Activated naive CD8-positive, alpha-beta T cell treated with anti-CD3 and anti-CD28 coated beads, Interleukin-2, amount 10 ng/mL, durations not matched to agents 7 days and 5 days (primary cell): ENCODE results near the gene SULT4A1. TPM values are rescaled to one million over a fixed set of nuclear protein-coding genes. Genes with fewer than 3 reads are reported as not detected.

Experiments
- ATAC-seq: fragments of 150-1000 bp; cut with Tn5 transposase; one replicate; pipeline ENCODE4 v1.10.0; 2021; ENCODE audit warnings: low read depth, moderate library complexity
- POLR2A ChIA-PET: fragments of 350-600 bp; sonication (Branson Sonifier 250); formaldehyde crosslinking; loops from one replicate; lab custom pipeline; 2021; ENCODE audit warnings: antibody characterized with exemption; lab: Charles Lee
- DNase-seq: peaks from one replicate; pipeline ENCODE4 v3.0.0; 2021
- H3K27ac Mint-ChIP-seq: one replicate; pipeline ENCODE4 v1.8.0; 2022; ENCODE audit warnings: mild to moderate bottlenecking, mixed read lengths
- H3K27me3 Mint-ChIP-seq: one replicate; pipeline ENCODE4 v1.8.0; 2022; ENCODE audit warnings: mild to moderate bottlenecking, moderate library complexity, mixed read lengths
- H3K36me3 Mint-ChIP-seq: one replicate; pipeline ENCODE4 v1.8.0; 2021; ENCODE audit warnings: mild to moderate bottlenecking, mixed read lengths
- H3K4me1 Mint-ChIP-seq: one replicate; pipeline ENCODE4 v1.8.0; 2021; ENCODE audit warnings: mixed read lengths
- H3K4me3 Mint-ChIP-seq: one replicate; pipeline ENCODE4 v1.8.0; 2022; ENCODE audit warnings: mild to moderate bottlenecking, moderate library complexity, mixed read lengths
- H3K9me3 Mint-ChIP-seq: one replicate; pipeline ENCODE4 v1.8.0; 2021; ENCODE audit warnings: mixed read lengths
- total RNA-seq, 2 experiments: library from RNA; stranded (reverse); gene quantifications; one replicate each; pipeline ENCODE4 v1.2.3, GENCODE V29; 2021

Gene SULT4A1
- total RNA-seq, 2 experiments from 2014 or later, result not detected

DNA sequence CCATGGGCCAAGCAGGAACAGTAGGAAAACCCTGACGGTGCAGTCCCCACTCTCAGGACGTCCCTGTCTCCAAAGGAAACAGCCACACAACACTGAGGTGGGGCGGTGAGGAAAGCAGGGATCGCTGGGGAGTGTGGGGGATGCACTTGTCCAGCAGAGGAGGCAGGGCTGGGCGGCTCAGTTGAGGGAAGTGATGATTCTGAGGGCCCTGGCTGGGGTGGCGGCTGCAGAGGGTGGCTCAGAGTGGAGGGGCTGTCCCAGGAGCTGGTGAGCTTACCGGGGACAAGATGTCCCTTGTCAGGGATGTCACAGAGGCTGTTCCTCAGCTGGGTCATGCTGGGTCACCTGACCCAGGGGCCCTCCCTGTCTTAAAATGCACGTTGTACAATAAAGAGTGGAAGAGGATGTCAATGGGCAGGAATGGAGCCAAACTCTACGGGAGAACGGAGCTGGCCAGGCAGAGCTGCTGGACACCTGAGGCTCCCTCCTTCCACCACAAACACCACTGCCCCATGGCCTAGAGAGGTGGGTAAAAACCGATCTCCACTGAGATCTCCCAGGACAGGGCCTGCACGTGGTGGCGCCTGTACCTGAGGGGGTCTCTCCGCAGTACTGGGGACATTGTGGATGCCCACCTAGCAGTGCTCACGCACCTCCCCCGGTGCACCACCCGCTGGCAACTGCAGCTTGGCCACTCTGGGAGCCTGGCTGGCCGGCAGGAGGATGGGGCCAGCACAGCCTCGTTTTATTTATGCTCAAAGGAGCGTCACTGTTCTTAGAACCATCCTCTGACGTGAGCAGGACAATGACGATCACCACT is 40.5 kb downstream of the SULT4A1 start:
- H3K27me3 Mint-ChIP-seq, result no peaks in the 10 kb centered on the region
- no peak for DNase-seq
- H3K27ac Mint-ChIP-seq, result no peak overlapping the region
- H3K4me1 Mint-ChIP-seq, result no peaks in the 10 kb centered on the region
- no peak for ATAC-seq
- H3K9me3 Mint-ChIP-seq, result no peaks in the 10 kb centered on the region
- POLR2A ChIA-PET, result no interaction called here
- H3K4me3 Mint-ChIP-seq, result no peak overlapping the region
- H3K36me3 Mint-ChIP-seq, result no peaks in the 10 kb centered on the region

DNA sequence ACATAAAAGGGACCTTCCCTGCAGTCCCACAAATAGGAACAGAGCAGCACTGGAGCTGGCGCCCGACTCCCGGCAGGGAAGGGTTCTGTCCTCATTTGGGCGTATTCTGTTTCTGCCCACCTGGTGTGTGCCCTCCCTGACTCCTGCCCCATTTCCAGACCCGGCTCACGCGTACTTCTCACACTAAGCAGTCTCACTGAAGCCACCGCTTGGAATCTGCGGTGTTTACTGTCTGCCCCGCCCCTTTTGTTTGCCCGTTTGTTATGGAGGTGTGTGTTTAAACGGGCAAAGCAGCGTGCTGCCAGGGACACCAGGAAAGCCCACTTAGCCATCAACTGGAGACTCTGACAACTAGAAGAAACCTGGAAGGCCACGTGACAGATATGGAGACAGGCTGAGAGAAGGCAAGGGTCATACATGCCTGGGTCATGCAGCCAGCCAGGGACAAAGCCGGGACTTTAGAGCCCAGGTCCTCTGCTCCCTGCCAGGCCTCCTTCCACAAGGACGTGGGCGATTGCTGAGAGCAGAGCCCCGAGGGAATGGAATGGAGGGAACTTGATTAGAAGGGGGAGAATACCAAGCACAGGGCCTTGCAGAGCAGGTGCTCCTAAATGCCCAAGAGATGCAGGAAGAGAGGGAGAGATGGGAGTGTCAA is 41.5 kb downstream of the SULT4A1 start:
- DNase-seq, result no peak
- Mint-ChIP-seq H3K27me3 (no peaks in the 10 kb centered on the region), H3K27ac (peak overlapping the region; percentile 24), H3K4me1 (no peaks in the 10 kb centered on the region), H3K36me3 (no peaks in the 10 kb centered on the region), H3K4me3 (no peak overlapping the region), H3K9me3 (no peaks in the 10 kb centered on the region)
- POLR2A ChIA-PET, result no interaction called here
- ATAC-seq, result no peak

DNA sequence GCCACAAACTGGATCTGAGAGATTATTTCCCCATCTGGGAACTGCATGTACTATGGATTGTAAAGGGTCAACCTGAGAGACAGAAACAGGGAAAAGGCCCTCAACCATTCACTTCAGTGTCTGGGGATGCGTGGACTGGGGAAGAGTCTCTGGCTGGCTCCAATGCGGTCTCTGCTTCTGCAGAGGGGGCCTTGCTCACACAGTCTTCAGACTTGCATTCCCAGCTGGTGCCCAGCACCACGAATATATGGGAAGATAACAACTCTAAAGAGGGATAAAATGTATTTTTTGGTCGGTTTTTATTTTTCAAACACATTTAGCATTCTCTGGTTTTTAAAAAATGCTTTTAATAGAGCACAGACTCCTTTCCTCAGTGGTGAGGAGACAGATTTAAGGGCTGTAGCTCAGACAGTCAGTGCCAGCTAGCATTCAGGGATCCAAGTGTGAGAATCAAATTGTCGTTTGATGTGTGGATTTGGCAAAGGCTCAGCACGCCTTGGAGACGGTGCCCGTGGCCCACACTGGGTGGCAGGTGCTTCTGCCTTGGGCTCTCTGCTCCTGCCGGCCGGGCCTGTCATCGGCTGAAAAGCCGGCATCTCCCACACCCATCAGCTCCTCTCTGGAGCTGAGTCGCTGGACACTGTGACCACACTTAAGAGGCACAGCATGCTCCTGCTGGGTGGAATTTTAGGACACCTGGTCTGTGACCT is 42.2 kb downstream of the SULT4A1 start:
- no peak for DNase-seq
- H3K36me3 Mint-ChIP-seq, result peaks cover 3% of the 10 kb centered on the region
- POLR2A ChIA-PET, result no interaction called here

DNA sequence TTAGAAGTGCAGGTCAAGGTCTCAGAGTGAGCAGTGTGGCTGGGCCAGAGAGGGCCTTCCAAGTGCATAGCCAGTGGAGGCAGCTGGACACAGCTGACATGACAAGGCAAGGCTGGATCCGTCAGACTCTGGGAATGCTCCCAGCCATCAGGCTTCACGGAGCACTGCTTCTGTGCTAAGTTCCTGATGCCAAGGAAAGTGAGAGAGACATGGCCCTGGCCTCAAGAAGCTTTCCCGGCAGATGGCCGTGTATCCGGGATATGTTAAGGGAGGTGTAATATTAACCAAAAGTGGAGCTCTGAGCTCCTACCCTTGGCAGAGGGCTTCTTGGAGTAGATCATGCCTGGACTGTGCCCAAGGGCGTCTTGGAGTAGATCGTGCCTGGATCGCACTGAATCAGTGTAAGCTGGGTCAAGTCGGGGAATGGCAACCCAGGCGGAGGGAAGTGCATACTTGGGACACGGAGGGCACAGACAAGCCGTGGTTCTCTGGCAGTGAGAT is 42.8 kb downstream of the SULT4A1 start:
- POLR2A ChIA-PET, result no interaction called here
- ATAC-seq (no peak), DNase-seq (no peak)
- Mint-ChIP-seq H3K4me1 (peaks cover under 1% of the 10 kb centered on the region), H3K9me3 (no peaks in the 10 kb centered on the region), H3K36me3 (peaks cover 5% of the 10 kb centered on the region), H3K4me3 (no peak overlapping the region), H3K27ac (no peak overlapping the region), H3K27me3 (no peaks in the 10 kb centered on the region)

More for the DNA sequence above, 42.2 kb downstream of the SULT4A1 start:
- no peak for ATAC-seq
- Mint-ChIP-seq H3K4me3 (no peak overlapping the region), H3K27me3 (no peaks in the 10 kb centered on the region), H3K27ac (no peak overlapping the region), H3K9me3 (no peaks in the 10 kb centered on the region), H3K4me1 (no peaks in the 10 kb centered on the region)

DNA sequence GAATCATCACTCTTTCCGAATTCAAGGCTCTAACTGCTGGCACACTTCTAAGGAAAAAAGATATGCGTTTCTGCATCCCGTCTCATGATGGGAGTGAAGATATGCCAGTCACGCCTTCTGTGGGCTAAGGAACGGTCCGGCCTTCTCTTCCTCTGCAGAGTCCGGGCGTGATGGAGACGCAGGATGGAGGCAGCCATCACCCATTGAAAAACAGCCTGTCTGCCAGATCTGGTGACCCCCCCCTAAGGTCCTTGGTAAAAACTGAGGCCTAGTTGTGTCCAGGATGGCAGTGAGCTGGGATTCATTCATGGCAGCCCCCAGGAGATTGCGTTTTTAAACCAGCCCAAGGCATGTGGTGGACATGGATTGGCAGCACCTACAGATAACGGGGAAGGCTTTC is 43.3 kb downstream of the SULT4A1 start:
- POLR2A ChIA-PET, result no interaction called here
- no peak for ATAC-seq
- peaks cover 8% of the 10 kb centered on the region for H3K36me3 Mint-ChIP-seq
- H3K4me3 Mint-ChIP-seq, result no peak overlapping the region
- no peak overlapping the region for H3K27ac Mint-ChIP-seq
- peaks cover 5% of the 10 kb centered on the region for H3K4me1 Mint-ChIP-seq
- no peak for DNase-seq
- H3K9me3 Mint-ChIP-seq, result no peaks in the 10 kb centered on the region
- H3K27me3 Mint-ChIP-seq, result no peaks in the 10 kb centered on the region

DNA sequence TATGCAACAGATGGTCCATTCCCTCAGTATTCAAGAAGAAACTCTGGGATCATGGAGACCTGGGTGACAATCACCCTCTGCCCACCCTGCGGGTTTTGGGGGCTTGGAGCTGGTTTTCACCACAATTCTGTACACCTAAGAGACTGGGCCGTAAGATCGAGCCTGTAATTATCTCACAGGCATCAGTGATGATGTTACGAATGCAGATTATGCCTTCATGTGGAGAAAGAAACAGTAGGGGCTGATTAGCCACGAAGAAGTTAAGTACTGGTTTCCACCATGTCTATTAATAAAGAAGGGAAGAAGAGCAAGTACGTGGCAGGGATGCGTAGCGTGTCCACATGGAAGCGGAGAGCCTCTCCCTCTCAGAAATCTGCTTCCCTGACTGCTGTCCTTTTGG is 44.9 kb downstream of the SULT4A1 start:
- POLR2A ChIA-PET, result no interaction called here
- Mint-ChIP-seq H3K27me3 (no peaks in the 10 kb centered on the region), H3K27ac (no peak overlapping the region), H3K9me3 (no peaks in the 10 kb centered on the region), H3K4me1 (peaks cover 14% of the 10 kb centered on the region), H3K4me3 (no peak overlapping the region), H3K36me3 (peaks cover 9% of the 10 kb centered on the region)
- DNase-seq (no peak), ATAC-seq (no peak)

DNA sequence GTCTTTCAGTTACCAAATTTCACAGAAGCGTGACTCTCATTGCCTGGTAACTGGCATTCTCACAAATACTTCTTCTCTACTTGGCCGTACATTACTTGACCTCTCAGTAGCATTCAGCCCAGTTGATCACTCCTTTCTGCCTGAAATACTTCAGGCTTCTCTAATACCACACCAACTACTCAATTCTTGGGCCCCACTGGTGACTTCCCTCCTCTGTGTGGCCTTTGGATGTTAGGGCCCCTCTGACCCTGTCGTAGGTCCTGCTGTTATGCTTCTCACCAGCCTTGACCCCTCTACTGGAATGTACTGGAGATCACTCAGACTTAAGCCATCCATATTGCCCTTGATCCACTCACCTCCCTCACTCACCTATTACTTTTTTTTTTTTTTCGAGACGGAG is 48.0 kb downstream of the SULT4A1 start:
- POLR2A ChIA-PET, result no interaction called here
- peak overlapping the region; percentile 16 for H3K4me3 Mint-ChIP-seq
- H3K36me3 Mint-ChIP-seq, result peaks cover 9% of the 10 kb centered on the region
- DNase-seq, result no peak
- ATAC-seq, result no peak
- no peaks in the 10 kb centered on the region for H3K27me3 Mint-ChIP-seq
- peaks cover 18% of the 10 kb centered on the region for H3K4me1 Mint-ChIP-seq
- no peaks in the 10 kb centered on the region for H3K9me3 Mint-ChIP-seq
- no peak overlapping the region for H3K27ac Mint-ChIP-seq

DNA sequence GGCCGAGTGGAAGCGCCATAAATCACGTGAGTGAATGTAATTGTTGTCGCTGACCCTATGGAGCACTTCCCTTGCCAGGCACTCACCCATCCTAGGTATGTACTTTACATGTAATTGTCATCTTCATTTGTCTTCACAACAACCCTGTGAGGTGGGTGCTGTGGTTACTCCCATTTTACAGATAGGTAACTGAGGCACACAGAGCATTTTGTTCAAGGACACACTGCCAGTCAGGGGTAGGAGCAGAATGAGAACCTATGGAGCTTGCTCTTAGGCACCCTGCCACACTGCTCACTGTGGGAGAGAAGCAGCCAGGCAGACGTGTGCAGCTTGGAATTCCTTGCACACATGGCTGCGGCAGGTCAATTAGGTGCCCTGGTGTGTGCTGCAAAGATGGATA is 49.4 kb downstream of the SULT4A1 start:
- Mint-ChIP-seq H3K4me3 (peak overlapping the region; percentile 90), H3K4me1 (peaks cover 18% of the 10 kb centered on the region), H3K9me3 (no peaks in the 10 kb centered on the region), H3K36me3 (peaks cover 9% of the 10 kb centered on the region), H3K27me3 (no peaks in the 10 kb centered on the region), H3K27ac (peak overlapping the region; percentile 78)
- ATAC-seq (no peak), DNase-seq (no peak)
- POLR2A ChIA-PET, result interaction anchor here (0.6 kb wide), 1 partner anchor 88 kb away, joined by 5 read pairs; no protein-coding TSS in a partner anchor

DNA sequence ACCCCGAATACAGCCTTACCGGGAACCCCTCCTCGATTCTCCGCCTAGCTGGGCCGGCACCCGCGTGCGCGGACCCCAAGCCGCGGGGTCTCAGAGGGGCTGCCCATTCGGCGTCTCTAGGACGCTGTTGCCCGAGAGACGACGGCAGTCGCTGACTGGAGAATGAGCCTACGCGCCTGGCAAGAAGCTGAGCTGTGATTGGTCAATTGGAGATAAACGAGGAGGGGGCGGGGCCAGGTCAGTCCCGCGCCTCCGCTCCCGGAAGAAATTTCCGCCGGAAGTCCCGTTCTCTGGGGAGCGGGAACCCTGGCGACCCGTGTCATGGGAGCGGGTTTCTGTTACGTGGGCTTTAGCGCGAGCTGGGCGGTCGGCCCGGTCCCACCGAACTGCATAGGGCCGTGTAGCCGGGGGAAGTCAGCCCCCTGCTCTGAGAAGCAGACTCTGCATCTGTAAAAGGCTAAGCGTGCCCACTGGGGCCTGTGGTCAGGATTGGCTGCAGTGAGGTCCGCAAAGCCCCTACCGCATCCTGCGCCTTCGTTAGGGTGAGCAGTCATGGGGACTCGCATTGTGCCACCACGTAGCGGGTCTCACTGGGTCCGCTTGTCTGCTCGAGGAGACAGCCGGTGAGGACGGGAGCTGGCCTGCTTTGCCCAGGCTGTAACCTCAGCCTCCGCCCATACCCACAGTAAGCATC is 50.0 kb downstream of the SULT4A1 start, which contains the start of gene EFCAB6:
EFCAB6 (minus strand) TSS at position 157 of the 694 bp plus-strand sequence. CDS start 29,987 bp downstream, outside the sequence.
- ATAC-seq (peak; percentile 89), DNase-seq (peak; percentile 86)
- no peaks in the 10 kb centered on the region for H3K9me3 Mint-ChIP-seq
- H3K27ac Mint-ChIP-seq, result peak within 1 kb of the TSS; percentile 78
- peak within 1 kb of the TSS; percentile 90 for H3K4me3 Mint-ChIP-seq
- H3K27me3 Mint-ChIP-seq, result no peaks in the 10 kb centered on the region
- peaks cover 18% of the 10 kb centered on the region for H3K4me1 Mint-ChIP-seq
- POLR2A ChIA-PET, result interaction anchor here (0.6 to 1.1 kb wide), 4 partner anchors 81 to 1524 kb away, joined by 3 to 5 read pairs (median 4); partner anchors contain the start of gene SAMM50
- H3K36me3 Mint-ChIP-seq, result peaks cover 9% of the 10 kb centered on the region

DNA sequence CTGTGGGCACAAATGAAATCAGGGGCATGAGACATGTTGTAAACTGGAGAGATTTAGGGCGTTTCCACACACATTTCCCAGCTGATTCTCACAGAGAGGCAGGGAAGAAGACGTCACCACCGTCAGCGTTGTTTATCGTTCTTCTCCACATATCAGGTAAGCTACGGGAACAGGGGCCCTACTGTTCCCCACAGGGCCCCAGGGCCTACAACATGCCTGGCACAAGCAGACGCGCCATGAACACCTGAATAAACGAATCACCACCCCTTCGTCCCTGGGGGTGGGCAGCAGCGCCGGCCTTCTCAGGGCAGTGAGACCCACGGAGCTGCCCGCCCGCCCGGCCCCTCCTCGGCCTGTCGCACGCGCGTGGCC is 50.5 kb downstream of the SULT4A1 start:
- POLR2A ChIA-PET, result interaction anchor here (0.6 to 1.1 kb wide), 2 partner anchors 143 to 1523 kb away, joined by 3 to 4 read pairs; partner anchors contain the start of gene SAMM50
- H3K4me3 Mint-ChIP-seq, result peak overlapping the region; percentile 90
- no peaks in the 10 kb centered on the region for H3K9me3 Mint-ChIP-seq
- peaks cover 18% of the 10 kb centered on the region for H3K4me1 Mint-ChIP-seq
- no peaks in the 10 kb centered on the region for H3K27me3 Mint-ChIP-seq
- H3K27ac Mint-ChIP-seq, result peak overlapping the region; percentile 78
- H3K36me3 Mint-ChIP-seq, result peaks cover 9% of the 10 kb centered on the region
- ATAC-seq (no peak), DNase-seq (no peak)

DNA sequence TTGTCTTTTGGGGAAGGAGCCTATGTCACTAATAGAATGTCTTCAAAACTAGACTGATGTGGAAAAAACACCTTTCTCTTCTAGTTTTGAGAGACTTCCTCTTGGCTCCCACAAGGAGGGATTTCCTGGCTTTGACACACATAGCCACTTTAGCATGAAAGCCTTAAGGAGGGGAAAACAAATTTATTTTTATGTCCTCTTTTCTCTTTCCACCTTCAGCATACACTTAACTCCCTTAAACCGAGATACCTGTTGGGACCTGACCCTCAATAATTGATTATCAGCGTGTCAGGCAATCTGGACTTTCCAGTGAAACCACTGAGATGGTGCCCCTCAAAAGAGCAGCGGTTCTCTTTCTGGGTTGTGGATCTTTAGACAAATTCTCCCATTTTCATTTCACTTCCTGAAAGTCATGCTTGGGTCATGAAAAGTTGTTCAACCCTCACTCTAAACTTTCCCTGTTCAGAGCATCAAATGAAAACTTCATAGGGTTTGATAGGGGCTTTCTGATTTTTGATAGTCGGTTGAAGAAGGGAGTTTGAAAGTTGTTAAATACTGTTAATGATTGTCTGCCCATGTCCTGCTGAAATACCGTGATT is 59.3 kb downstream of the SULT4A1 start:
- no peak overlapping the region for H3K4me3 Mint-ChIP-seq
- POLR2A ChIA-PET, result no interaction called here
- H3K27ac Mint-ChIP-seq, result no peak overlapping the region
- peaks cover 7% of the 10 kb centered on the region for H3K9me3 Mint-ChIP-seq
- H3K27me3 Mint-ChIP-seq, result peaks cover 24% of the 10 kb centered on the region
- ATAC-seq (no peak), DNase-seq (no peak)
- H3K36me3 Mint-ChIP-seq, result no peaks in the 10 kb centered on the region
- H3K4me1 Mint-ChIP-seq, result no peaks in the 10 kb centered on the region

DNA sequence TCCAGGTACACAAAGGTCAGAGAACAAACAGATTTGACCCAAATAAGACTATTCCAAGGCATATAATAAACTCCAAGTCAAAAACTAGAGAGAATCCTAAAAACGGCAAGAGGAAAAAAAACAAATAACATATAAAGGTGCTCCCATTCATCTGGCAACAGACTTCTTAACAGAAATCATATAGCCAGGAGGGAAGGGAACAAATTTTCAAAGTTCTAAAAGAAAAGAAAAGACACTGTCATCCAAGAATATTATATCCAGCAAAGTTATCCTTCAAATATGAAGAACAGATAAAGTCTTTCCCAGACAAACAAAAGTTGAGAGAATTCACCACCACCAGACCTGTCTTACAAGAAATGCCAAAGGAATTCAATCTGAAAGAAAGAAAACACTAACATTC is 61.3 kb downstream of the SULT4A1 start:
- POLR2A ChIA-PET, result no interaction called here
- ATAC-seq, result no peak
- DNase-seq, result no peak
- Mint-ChIP-seq H3K27me3 (peaks cover 24% of the 10 kb centered on the region), H3K4me1 (no peaks in the 10 kb centered on the region), H3K9me3 (peaks cover 7% of the 10 kb centered on the region), H3K4me3 (no peak overlapping the region), H3K27ac (no peak overlapping the region), H3K36me3 (no peaks in the 10 kb centered on the region)
